ENCODE results near the gene ZFPL1. TPM values are rescaled to one million over a fixed set of nuclear protein-coding genes. Genes with fewer than 3 reads are reported as not detected.

The ZFPL1 gene
- total and polyA plus RNA-seq, 9 of the 15 experiments (the other 6 are each of a cell fraction or from before 2014, with no cell fraction given) = 3.7 to 37.5 (median 22.7) TPM

DNA sequence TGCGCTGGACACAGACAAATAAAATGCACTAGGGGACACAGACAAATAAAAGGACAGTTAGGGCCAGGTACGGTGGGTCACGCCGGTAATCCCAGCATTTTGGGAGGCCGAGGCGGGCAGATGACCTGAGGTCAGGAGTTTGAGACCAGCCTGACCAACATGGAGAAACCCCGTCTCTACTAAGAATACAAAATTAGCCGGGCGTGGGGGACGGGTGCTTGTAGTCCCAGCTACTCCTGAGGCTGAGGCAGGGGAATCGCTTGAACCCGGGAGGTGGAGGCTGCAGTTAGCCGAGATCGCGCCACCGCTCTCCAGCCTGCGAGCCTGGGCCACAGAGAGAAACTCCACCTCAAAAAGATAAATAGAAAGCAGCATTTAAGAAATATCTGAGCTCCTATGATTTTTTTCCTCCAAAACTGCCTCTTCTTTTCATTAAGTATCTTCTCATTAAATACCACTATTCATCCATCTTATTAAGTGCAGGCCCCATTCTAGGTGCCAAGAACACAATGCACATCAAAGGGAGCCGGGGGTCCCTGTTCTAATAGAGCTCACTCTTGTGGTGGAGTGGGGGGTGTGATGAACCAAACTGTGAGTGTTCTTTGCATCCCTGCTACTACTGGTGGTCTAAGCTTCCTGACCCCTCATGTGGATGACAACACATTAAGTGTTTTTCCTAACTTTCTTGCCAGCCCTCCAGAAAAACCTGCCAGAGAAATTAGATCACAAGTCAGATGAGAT, 34.2 kb downstream of the ZFPL1 start:
- no peak for TF ChIP-seq PURB (CRISPR knock-in tag; IDR thresholded peaks at IDR 0.05; ENCODE audit: low read depth)
- TF ChIP-seq, protein P1, sequence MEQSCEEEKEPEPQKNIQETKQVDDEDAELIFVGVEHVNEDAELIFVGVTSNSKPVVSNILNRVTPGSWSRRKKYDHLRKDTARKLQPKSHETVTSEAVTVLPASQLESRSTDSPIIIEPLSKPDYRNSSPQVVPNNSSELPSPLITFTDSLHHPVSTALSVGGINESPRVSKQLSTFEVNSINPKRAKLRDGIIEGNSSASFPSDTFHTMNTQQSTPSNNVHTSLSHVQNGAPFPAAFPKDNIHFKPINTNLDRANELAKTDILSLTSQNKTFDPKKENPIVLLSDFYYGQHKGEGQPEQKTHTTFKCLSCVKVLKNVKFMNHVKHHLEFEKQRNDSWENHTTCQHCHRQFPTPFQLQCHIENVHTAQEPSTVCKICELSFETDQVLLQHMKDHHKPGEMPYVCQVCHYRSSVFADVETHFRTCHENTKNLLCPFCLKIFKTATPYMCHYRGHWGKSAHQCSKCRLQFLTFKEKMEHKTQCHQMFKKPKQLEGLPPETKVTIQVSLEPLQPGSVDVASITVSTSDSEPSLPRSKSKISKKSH (CRISPR knock-in tag; IDR thresholded peaks at IDR 0.05) = no peak
- 0 out of 2 replicates have a peak, but pooled peaks have one; percentile 16 for TF ChIP-seq XRCC5 (IDR thresholded peaks at IDR 0.05; ENCODE audit: low read depth, low read length)
- TF ChIP-seq RBFOX2 (IDR thresholded peaks at IDR 0.05; ENCODE audit: low read depth, low read length) = no peak
- TF ChIP-seq ILK (tag; IDR thresholded peaks at IDR 0.05; ENCODE audit: borderline replicate concordance, low read depth) = no peak
- no peak for TF ChIP-seq ZNF583 (CRISPR knock-in tag; IDR thresholded peaks at IDR 0.05)
- TF ChIP-seq LEF1 (IDR thresholded peaks at IDR 0.05) = no peak
- 0 out of 2 replicates have a peak, but pooled peaks have one; percentile 58 for TF ChIP-seq NR2F6 (CRISPR knock-in tag; IDR thresholded peaks at IDR 0.05)
- 0 out of 2 replicates have a peak, but pooled peaks have one; percentile 20 for TF ChIP-seq SMARCA5 (IDR thresholded peaks at IDR 0.05)
- no peak for TF ChIP-seq CCAR2 (IDR thresholded peaks at IDR 0.05; ENCODE audit: low read depth, low read length)
- TF ChIP-seq, protein P2, sequence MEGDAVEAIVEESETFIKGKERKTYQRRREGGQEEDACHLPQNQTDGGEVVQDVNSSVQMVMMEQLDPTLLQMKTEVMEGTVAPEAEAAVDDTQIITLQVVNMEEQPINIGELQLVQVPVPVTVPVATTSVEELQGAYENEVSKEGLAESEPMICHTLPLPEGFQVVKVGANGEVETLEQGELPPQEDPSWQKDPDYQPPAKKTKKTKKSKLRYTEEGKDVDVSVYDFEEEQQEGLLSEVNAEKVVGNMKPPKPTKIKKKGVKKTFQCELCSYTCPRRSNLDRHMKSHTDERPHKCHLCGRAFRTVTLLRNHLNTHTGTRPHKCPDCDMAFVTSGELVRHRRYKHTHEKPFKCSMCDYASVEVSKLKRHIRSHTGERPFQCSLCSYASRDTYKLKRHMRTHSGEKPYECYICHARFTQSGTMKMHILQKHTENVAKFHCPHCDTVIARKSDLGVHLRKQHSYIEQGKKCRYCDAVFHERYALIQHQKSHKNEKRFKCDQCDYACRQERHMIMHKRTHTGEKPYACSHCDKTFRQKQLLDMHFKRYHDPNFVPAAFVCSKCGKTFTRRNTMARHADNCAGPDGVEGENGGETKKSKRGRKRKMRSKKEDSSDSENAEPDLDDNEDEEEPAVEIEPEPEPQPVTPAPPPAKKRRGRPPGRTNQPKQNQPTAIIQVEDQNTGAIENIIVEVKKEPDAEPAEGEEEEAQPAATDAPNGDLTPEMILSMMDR (IDR thresholded peaks at IDR 0.05 in 2 of 3, conservative IDR thresholded peaks at IDR 0.05 in 1 of 3; ENCODE audit: insufficient read depth in 2 of 3, low read depth in 1 of 3, low read length in 3 of 3) = 0 out of 6 replicates have a peak, but pooled peaks of 1 of the 3 experiments have one; percentile 6
- TF ChIP-seq ZBTB8A (IDR thresholded peaks at IDR 0.05; ENCODE audit: partially characterized antibody) = no peak
- TF ChIP-seq, protein P3, sequence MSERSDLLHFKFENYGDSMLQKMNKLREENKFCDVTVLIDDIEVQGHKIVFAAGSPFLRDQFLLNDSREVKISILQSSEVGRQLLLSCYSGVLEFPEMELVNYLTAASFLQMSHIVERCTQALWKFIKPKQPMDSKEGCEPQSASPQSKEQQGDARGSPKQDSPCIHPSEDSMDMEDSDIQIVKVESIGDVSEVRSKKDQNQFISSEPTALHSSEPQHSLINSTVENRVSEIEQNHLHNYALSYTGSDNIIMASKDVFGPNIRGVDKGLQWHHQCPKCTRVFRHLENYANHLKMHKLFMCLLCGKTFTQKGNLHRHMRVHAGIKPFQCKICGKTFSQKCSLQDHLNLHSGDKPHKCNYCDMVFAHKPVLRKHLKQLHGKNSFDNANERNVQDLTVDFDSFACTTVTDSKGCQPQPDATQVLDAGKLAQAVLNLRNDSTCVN (CRISPR knock-in tag; IDR thresholded peaks at IDR 0.05) = no peak
- no peak for TF ChIP-seq BRF1 (IDR thresholded peaks at IDR 0.05; ENCODE audit: borderline replicate concordance, extremely low read depth, insufficient read length)
- TF ChIP-seq RBBP5 (IDR thresholded peaks at IDR 0.05; ENCODE audit: borderline replicate concordance, insufficient read depth, low read length, poor library complexity, severe bottlenecking) = no peak
- H3K79me2 ChIP-seq (ENCODE audit: control insufficient read depth, insufficient read depth, low read length) = peaks cover 61% of the 10 kb centered on the region
- H4K20me1 ChIP-seq (replicated peaks; ENCODE audit: control insufficient read depth, insufficient read depth, low read length) = no peaks in the 10 kb centered on the region
- H3K4me3 ChIP-seq = no peak overlapping the region
- H3K27me3 ChIP-seq (ENCODE audit: control insufficient read depth in 2 of 2, insufficient read depth in 2 of 2, low read length in 2 of 2) = no peaks in the 10 kb centered on the region
- H3K4me1 ChIP-seq (replicated peaks in 1 of 2; ENCODE audit: control insufficient read depth in 2 of 2, insufficient read depth in 2 of 2, low read length in 2 of 2) = peaks cover 28 to 35% of the 10 kb centered on the region in 2 experiments
- WGBS (ENCODE audit: insufficient coverage, low coverage, missing lambda C conversion rate) = 69% methylated on average over 18 of the region's 18 CpGs
- no peak overlapping the region; a peak in 1 of 4 replicates for H3K9ac ChIP-seq (ENCODE audit: insufficient read depth in 1 of 2, low read depth in 2 of 2, low read length in 2 of 2)
- intact Hi-C loops (cut with micrococcal nuclease) (loop anchor here (10.0 kb wide), 2 partner anchors 197 to 233 kb away; partner anchors contain the start of gene CDC42EP2), in situ Hi-C loops (cut with MboI) (no loop called here)
- peak in 1 of 4 experiments; percentile 4 for DNase-seq (ENCODE audit: extremely low read depth in 1 of 4, low spot score in 3 of 4)
- no TSS peak for BruUV-seq (replicated peaks)
- peaks cover 61% of the 10 kb centered on the region for H3K36me3 ChIP-seq (ENCODE audit: control insufficient read depth, insufficient read depth, low read length)
- H2AFZ ChIP-seq (ENCODE audit: low read depth, low read length) = no peak overlapping the region
- FAIRE-seq = no peak
- ATAC-seq = no peak
- H3K9me1 ChIP-seq (ENCODE audit: control insufficient read depth, insufficient read depth, low read length) = no peaks in the 10 kb centered on the region
- H3K9me3 ChIP-seq (replicated peaks; ENCODE audit: control insufficient read depth, insufficient read depth, low read depth, low read length) = no peaks in the 10 kb centered on the region
- 0 out of 3 replicates have a peak overlapping the region, but pooled peaks have one; percentile 16 for H3K27ac ChIP-seq (ENCODE audit: extremely low read depth, low read depth, low read length)
- ChIA-PET POLR2A (interaction anchor here (0.6 to 9.5 kb wide), 21 partner anchors 10 to 353 kb away, joined by 3 to 182 read pairs (median 4); partner anchors contain the start of genes CAPN1, DPF2, SPDYC and SYVN1), CTCF (ENCODE audit: low intra/inter-chr PET ratio) (interaction anchor here (0.6 to 1.9 kb wide), 4 partner anchors 104 to 332 kb away, joined by 3 to 7 read pairs (median 4); partner anchors contain the start of gene ARL2)
- peak overlapping the region; percentile 15; the same call in 1 of the 2 replicates for H3K4me2 ChIP-seq (ENCODE audit: insufficient read depth, low read length)

All from K562 (cell line).